Stimulated activated naive CD8-positive, alpha-beta T cell treated with anti-CD3 and anti-CD28 coated beads, Interleukin-15, Interleukin-2, amounts not matched to agents 100 ng/mL and 50 ng/mL, for 24 hours (primary cell): ENCODE results near the gene HTN1.

Experiments
- H3K27ac Mint-ChIP-seq: one replicate; pipeline ENCODE4 v1.8.0; 2021; ENCODE audit warnings: mild to moderate bottlenecking, mixed read lengths
- H3K27me3 Mint-ChIP-seq: one replicate; pipeline ENCODE4 v1.8.0; 2021; ENCODE audit warnings: mixed read lengths
- H3K36me3 Mint-ChIP-seq: one replicate; pipeline ENCODE4 v1.8.0; 2021; ENCODE audit warnings: low read depth, mixed read lengths
- H3K4me1 Mint-ChIP-seq: one replicate; pipeline ENCODE4 v1.8.0; 2021; ENCODE audit warnings: low read depth, mixed read lengths
- H3K4me3 Mint-ChIP-seq: one replicate; pipeline ENCODE4 v1.8.0; 2021; ENCODE audit warnings: mild to moderate bottlenecking, mixed read lengths
- H3K9me3 Mint-ChIP-seq: one replicate; pipeline ENCODE4 v1.8.0; 2021; ENCODE audit warnings: mixed read lengths

HTN1 gene

GRCh38 chr4:70099206-70099605 is 49.0 kb downstream of the HTN1 start:
- Mint-ChIP-seq H3K36me3 (no peaks in the 10 kb centered on the region), H3K27ac (no peak overlapping the region), H3K27me3 (no peaks in the 10 kb centered on the region), H3K4me1 (no peaks in the 10 kb centered on the region), H3K9me3 (no peaks in the 10 kb centered on the region), H3K4me3 (no peak overlapping the region)
